ENCODE results near the gene SHMT1.

DNA sequence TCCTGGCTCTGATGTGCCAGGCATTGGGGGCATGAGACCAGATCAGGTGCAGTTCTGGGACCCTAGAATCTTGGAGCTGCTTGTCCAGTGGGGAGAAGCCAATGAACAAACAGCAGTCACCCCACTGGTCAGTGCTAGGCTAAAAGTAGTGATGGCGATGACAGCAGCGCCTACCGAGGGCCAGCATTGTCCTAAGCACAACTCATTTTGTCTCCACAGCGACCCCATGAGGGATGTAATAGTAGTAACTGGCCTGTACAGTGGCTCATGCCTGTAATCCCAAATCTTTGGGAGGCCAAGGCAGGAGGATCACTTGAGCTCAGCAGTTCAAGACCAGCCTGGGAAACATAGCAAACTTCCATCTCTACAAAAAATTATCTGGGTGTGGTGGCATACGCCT is 42.0 kb downstream of the SHMT1 start:
- no peak for TF ChIP-seq FOXA1 (IDR thresholded peaks at IDR 0.05)
- TF ChIP-seq L3MBTL2 (conservative IDR thresholded peaks at IDR 0.05), result no peak
- no peak for TF ChIP-seq TARDBP (IDR thresholded peaks at IDR 0.05)
- TF ChIP-seq FOXM1 (IDR thresholded peaks at IDR 0.05; ENCODE audit: borderline replicate concordance), result no peak
- TF ChIP-seq BHLHE40 (IDR thresholded peaks at IDR 0.05; ENCODE audit: borderline replicate concordance), result no peak
- TF ChIP-seq ARNT (IDR thresholded peaks at IDR 0.05), result no peak
- no peak for TF ChIP-seq ELF4 (IDR thresholded peaks at IDR 0.05)
- TF ChIP-seq ZNF384 (IDR thresholded peaks at IDR 0.05), result no peak
- TF ChIP-seq SP1 (IDR thresholded peaks at IDR 0.05), result no peak
- TF ChIP-seq, protein P1, sequence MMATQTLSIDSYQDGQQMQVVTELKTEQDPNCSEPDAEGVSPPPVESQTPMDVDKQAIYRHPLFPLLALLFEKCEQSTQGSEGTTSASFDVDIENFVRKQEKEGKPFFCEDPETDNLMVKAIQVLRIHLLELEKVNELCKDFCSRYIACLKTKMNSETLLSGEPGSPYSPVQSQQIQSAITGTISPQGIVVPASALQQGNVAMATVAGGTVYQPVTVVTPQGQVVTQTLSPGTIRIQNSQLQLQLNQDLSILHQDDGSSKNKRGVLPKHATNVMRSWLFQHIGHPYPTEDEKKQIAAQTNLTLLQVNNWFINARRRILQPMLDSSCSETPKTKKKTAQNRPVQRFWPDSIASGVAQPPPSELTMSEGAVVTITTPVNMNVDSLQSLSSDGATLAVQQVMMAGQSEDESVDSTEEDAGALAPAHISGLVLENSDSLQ (IDR thresholded peaks at IDR 0.05), result no peak
- no peak for TF ChIP-seq SUZ12 (IDR thresholded peaks at IDR 0.05)

Measured in HEK293T (cell line).